GM13976 (cell line): ENCODE measurements around the gene ERG.

Experiments
- DNase-seq: peaks from one replicate; pipeline ENCODE4 v3.0.0; 2012; ENCODE audit warnings: low spot score
- CTCF ChIP-seq: IDR thresholded peaks from 2 replicates; pipeline ENCODE4 v1.5.1; 2012; ENCODE audit warnings: borderline replicate concordance, mild to moderate bottlenecking; ENCODE audit not compliant: insufficient read depth; ENCODE audit errors: extremely low read depth, missing control alignments, control extremely low read depth
- in situ Hi-C: fragments of 300-500 bp; cut with MboI; formaldehyde crosslinking; loops from one replicate; pipeline ENCODE4 v1.12.0; 2022; ENCODE audit warnings: low sequenced_read_pairs, mixed read lengths, inconsistent platforms; ENCODE audit not compliant: unreplicated experiment

ERG gene

DNA sequence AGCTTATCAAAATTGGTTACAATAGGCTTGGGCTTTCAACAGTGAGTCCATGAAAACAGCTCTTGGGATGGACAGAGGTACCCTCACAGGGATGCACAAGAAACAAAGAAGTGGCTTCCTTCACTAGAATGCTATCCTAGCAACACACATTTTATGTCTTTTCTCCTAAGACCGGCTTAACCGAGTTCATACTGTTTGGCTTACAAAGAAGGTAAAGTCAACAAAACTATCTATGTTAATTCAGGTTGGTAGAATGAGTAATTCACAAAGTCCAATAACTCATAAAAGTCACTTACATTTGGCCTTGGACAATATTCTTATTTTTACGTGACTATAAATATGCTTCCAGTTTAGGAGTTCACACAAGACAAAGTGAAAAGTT is 9.0 kb downstream of the ERG start:
- in situ Hi-C loops = no loop called here
- TF ChIP-seq CTCF = no peak
- DNase-seq = no peak

GRCh38 chr21:38488640-38489270 is 9.5 kb downstream of the ERG start:
- TF ChIP-seq CTCF = no peak
- in situ Hi-C loops = no loop called here
- no peak for DNase-seq

- no peak for DNase-seq
- no peak for TF ChIP-seq CTCF
- in situ Hi-C loops = no loop called here
Measured at GRCh38 chr21:38487901-38488639, 10.2 kb downstream of the ERG start.

DNA sequence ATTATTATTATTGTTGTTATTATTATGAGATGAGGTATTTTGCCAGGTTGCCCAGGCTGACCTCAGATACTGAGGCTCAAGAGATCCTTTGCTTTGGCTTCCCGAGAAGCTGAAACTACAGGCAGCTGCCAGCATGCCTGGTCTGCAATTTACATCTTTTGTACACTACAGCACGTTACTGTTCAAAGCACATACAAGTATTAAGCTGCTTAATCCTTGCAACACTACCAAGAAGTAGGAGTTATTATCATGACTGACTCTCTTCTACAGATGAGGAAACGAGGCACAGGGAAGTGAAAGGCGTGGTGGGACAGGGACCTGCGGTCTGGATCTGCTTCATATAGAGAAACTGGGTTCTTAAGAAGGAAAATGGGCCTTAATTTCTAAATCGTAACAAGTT is 11.6 kb downstream of the ERG start:
- in situ Hi-C loops = no loop called here
- TF ChIP-seq CTCF = no peak
- no peak for DNase-seq

DNA sequence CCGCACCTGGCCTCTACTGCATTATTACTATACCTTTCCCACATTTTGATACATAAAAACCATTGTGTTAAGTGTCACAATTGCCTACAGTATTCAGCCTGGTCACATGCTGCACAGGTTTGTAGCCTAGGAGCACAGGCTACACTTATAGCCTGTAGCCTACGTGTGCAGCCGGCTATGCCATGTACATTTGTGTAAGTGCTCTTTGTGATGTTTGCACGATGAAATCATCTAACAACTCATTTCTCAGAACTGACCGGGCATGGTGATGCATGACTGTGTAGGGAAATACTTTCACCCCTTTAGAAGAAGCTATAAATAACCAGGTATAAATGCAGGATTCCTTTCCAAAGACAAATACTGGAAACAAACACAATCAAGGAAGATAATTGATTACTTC is 12.1 kb downstream of the ERG start:
- TF ChIP-seq CTCF = no peak
- DNase-seq = no peak
- in situ Hi-C loops = no loop called here

GRCh38 chr21:38479641-38480525 is 18.4 kb downstream of the ERG start:
- in situ Hi-C loops = no loop called here
- DNase-seq = no peak
- TF ChIP-seq CTCF = no peak
